ENCODE results near the gene PPP2R3A.

DNA sequence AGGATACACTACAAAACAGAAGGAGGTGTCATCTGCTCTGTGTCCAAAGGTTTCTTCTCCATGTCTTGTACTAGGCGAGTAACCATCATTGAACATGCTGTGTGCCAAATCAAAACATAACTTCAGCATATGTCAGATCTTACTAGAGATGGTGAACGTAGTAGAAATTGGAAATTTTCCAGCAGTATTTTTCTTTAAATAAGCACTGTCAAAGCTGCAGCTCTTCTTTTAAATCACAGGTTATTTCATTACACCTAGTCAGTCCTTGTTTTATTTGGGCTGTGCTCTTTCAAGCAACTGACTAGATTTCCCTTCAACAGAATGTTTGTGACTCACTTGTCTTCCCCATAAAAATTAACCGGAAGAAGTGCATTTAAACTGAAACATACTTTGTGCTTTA is 184.1 kb downstream of the PPP2R3A start:
- TF ChIP-seq POLR2A (IDR thresholded peaks at IDR 0.05) (no peak), EP300 (IDR thresholded peaks at IDR 0.05) (no peak)
- TF ChIP-seq, protein P1, sequence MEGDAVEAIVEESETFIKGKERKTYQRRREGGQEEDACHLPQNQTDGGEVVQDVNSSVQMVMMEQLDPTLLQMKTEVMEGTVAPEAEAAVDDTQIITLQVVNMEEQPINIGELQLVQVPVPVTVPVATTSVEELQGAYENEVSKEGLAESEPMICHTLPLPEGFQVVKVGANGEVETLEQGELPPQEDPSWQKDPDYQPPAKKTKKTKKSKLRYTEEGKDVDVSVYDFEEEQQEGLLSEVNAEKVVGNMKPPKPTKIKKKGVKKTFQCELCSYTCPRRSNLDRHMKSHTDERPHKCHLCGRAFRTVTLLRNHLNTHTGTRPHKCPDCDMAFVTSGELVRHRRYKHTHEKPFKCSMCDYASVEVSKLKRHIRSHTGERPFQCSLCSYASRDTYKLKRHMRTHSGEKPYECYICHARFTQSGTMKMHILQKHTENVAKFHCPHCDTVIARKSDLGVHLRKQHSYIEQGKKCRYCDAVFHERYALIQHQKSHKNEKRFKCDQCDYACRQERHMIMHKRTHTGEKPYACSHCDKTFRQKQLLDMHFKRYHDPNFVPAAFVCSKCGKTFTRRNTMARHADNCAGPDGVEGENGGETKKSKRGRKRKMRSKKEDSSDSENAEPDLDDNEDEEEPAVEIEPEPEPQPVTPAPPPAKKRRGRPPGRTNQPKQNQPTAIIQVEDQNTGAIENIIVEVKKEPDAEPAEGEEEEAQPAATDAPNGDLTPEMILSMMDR (IDR thresholded peaks at IDR 0.05), result no peak
